Upper lobe of left lung (tissue), 4 donors: ENCODE measurements around the gene STEAP4.

Experiments used
- EP300 ChIP-seq, 4 donors: sonication (generic); formaldehyde crosslinking; IDR thresholded peaks; one replicate each; pipeline ENCODE4 v1.5.1; 2017; ENCODE audit warnings: antibody characterized with exemption in 4 of 4, control low read depth in 2 of 4
- POLR2A ChIP-seq, 4 donors: fragments of 450-650 bp; IDR thresholded peaks; one replicate each; pipeline ENCODE4 v1.5.1; 2016 to 2017; ENCODE audit warnings: antibody characterized with exemption in 4 of 4, mild to moderate bottlenecking in 2 of 4

- TF ChIP-seq POLR2A (IDR thresholded peaks at IDR 0.05) (no peak), EP300 (IDR thresholded peaks at IDR 0.05) (no peak)
Observed at GRCh38 chr7:88260719-88261118, 46.0 kb downstream of the STEAP4 start.
